ENCODE results near the gene MUC6. TPM values are rescaled to one million over a fixed set of nuclear protein-coding genes. Genes with fewer than 3 reads are reported as not detected.

The MUC6 gene
- total and polyA plus RNA-seq, 2 of the 8 experiments (the other 6 are each of a cell fraction or from before 2014, with no cell fraction given) = not detected

- TF ChIP-seq POLR2AphosphoS5 (IDR thresholded peaks at IDR 0.05; ENCODE audit: low read depth, low read length) (no peak), CHD2 (IDR thresholded peaks at IDR 0.05; ENCODE audit: low read length) (no peak), CTCF (IDR thresholded peaks at IDR 0.05; ENCODE audit: control extremely low read depth in 1 of 3, insufficient read depth in 1 of 3, low read depth in 1 of 3, low read length in 3 of 3) (no peak), NANOG (IDR thresholded peaks at IDR 0.05; ENCODE audit: insufficient read depth, low read depth, low read length, poor library complexity, severe bottlenecking) (no peak), SP1 (IDR thresholded peaks at IDR 0.05; ENCODE audit: low read depth, low read length) (no peak), RAD21 (IDR thresholded peaks at IDR 0.05 in 1 of 2, conservative IDR thresholded peaks at IDR 0.05 in 1 of 2; ENCODE audit: low read depth in 2 of 2, low read length in 2 of 2) (no peak), POLR2A (IDR thresholded peaks at IDR 0.05; ENCODE audit: control extremely low read depth in 1 of 2, low read depth in 2 of 2, low read length in 2 of 2) (no peak), BACH1 (IDR thresholded peaks at IDR 0.05; ENCODE audit: low read length) (no peak), CEBPB (IDR thresholded peaks at IDR 0.05; ENCODE audit: low read depth, low read length) (no peak)
These were observed 6.4 kb upstream of the MUC6 start (continued) for GRCh38 chr11:1042626-1043562.

Measured in H1 (cell line).